Measurements from ENCODE around the gene MICAL2.

Gene MICAL2

DNA sequence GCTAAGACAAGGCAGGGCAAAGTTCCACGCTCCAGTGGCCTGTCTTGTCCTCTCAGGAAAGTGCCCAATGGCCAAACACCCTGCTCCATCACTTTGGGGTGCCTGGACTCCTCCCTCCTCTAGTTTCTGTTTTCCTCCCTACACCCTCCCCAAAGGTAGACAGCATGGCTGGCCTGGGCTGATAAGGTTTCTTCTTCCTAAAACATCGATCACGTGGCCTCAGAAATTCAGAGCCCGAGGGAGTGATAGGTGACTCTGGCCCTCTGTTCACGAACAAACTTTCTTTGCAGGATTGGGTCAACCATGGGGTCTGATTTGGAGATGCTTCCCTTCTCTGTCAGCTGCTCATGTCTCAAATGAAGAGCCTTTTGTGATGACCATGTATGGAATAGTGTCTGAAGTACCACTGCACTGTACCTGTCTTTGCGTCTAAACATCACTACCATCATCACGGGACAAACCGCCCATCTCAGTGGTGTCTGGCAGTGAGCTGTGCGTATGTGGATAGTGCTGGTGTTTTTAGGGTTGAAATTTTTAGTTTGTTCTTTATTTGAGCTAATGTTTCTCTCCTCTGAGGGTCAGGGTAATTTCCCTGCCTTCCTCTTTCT is 6.1 kb downstream of the MICAL2 start:
- in situ Hi-C loops (cut with MboI; ENCODE audit: low pct_unique_long_range_greater_than_20kb, low sequenced_read_pairs, unreplicated experiment): no loop called here
- no peak for DNase-seq (ENCODE audit: low spot score)
- TF ChIP-seq, protein P1, sequence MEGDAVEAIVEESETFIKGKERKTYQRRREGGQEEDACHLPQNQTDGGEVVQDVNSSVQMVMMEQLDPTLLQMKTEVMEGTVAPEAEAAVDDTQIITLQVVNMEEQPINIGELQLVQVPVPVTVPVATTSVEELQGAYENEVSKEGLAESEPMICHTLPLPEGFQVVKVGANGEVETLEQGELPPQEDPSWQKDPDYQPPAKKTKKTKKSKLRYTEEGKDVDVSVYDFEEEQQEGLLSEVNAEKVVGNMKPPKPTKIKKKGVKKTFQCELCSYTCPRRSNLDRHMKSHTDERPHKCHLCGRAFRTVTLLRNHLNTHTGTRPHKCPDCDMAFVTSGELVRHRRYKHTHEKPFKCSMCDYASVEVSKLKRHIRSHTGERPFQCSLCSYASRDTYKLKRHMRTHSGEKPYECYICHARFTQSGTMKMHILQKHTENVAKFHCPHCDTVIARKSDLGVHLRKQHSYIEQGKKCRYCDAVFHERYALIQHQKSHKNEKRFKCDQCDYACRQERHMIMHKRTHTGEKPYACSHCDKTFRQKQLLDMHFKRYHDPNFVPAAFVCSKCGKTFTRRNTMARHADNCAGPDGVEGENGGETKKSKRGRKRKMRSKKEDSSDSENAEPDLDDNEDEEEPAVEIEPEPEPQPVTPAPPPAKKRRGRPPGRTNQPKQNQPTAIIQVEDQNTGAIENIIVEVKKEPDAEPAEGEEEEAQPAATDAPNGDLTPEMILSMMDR (IDR thresholded peaks at IDR 0.05; ENCODE audit: extremely low read depth, insufficient read depth, missing control alignments): no peak

DNA sequence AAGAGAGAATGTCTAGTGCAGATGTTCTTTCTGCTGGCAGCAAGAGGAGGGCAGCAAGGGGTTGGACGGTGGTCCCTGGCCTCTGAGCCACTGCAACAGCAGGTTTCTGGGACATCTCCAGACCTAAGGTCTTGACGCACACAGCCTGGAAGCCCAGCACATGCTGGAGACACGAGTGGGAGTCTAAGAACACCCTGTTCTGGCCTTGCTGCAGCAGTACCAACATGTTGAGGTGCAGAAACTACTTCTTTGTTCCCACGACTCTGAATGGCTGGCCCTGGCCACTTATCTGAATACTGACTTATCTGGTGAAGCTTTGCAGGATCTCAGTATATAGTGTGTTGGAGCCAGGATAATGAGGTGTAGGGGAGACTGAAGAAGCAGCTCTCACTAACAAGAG is 6.8 kb downstream of the MICAL2 start:
- TF ChIP-seq, protein P1 (IDR thresholded peaks at IDR 0.05; ENCODE audit: extremely low read depth, insufficient read depth, missing control alignments): no peak
- in situ Hi-C loops (cut with MboI; ENCODE audit: low pct_unique_long_range_greater_than_20kb, low sequenced_read_pairs, unreplicated experiment): no loop called here
- no peak for DNase-seq (ENCODE audit: low spot score)

DNA sequence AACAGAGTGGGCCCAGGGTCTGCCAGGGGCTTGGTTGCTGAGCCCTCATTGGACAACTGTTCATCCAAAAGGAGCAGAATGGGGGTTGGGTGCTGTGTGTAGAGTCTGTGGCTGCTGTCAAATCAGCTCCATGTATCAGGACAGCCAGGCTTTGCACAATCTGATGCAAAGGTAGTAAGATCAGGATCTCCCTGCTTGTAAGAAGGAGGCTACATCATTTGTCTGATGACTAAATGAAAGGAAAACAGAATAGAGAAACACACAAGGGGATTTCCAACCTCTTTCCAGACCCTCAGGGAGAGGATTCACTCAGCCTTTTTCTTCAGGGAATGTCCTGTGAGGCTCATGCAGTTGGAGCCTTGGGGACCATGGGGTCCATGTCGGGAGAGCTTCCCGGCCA is 7.2 kb downstream of the MICAL2 start:
- TF ChIP-seq, protein P1 (IDR thresholded peaks at IDR 0.05; ENCODE audit: extremely low read depth, insufficient read depth, missing control alignments): no peak
- no peak for DNase-seq (ENCODE audit: low spot score)
- in situ Hi-C loops (cut with MboI; ENCODE audit: low pct_unique_long_range_greater_than_20kb, low sequenced_read_pairs, unreplicated experiment): no loop called here

DNA sequence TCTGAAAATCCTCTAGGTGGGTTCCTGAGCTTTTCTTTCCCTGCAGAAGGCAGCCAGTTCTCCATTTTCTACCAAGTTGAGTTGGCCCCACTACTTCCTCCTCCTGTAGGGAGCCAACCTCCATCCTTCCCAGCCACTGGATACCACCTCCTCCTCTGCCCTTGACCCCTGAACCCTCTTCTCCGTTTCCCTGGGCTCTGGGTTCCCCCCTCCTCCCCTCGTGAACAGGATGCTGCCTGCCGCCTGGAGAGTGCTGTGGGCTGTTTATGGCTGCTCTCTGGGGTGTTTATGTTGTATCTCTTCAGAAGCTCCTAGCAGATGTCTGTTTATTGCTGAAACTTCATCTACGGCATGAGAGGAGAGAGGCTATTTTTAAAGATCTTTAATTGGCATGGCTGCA is 8.6 kb downstream of the MICAL2 start:
- in situ Hi-C loops (cut with MboI; ENCODE audit: low pct_unique_long_range_greater_than_20kb, low sequenced_read_pairs, unreplicated experiment): no loop called here
- TF ChIP-seq, protein P1 (IDR thresholded peaks at IDR 0.05; ENCODE audit: extremely low read depth, insufficient read depth, missing control alignments): no peak
- no peak for DNase-seq (ENCODE audit: low spot score)

DNA sequence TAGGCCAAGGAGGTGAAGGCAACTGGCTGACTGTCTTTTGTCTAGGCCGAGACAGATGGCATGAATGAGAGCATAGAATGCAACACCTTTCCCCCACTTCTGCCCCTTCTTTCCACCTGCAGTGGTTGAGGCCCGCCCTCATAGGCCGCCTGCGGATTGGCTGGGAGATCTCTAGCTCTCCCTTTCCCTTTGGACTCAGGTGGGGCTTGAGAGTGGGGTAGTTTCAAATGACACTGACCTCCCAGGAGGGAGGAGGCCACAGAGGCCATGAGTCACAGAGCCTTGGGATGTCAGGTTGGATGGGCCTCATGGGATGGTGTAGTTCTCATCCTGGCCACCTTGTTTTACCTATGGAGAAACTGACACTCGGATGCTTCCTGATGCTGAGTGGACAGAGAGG is 9.1 kb downstream of the MICAL2 start:
- TF ChIP-seq, protein P1 (IDR thresholded peaks at IDR 0.05; ENCODE audit: extremely low read depth, insufficient read depth, missing control alignments): no peak
- no peak for DNase-seq (ENCODE audit: low spot score)
- in situ Hi-C loops (cut with MboI; ENCODE audit: low pct_unique_long_range_greater_than_20kb, low sequenced_read_pairs, unreplicated experiment): no loop called here

DNA sequence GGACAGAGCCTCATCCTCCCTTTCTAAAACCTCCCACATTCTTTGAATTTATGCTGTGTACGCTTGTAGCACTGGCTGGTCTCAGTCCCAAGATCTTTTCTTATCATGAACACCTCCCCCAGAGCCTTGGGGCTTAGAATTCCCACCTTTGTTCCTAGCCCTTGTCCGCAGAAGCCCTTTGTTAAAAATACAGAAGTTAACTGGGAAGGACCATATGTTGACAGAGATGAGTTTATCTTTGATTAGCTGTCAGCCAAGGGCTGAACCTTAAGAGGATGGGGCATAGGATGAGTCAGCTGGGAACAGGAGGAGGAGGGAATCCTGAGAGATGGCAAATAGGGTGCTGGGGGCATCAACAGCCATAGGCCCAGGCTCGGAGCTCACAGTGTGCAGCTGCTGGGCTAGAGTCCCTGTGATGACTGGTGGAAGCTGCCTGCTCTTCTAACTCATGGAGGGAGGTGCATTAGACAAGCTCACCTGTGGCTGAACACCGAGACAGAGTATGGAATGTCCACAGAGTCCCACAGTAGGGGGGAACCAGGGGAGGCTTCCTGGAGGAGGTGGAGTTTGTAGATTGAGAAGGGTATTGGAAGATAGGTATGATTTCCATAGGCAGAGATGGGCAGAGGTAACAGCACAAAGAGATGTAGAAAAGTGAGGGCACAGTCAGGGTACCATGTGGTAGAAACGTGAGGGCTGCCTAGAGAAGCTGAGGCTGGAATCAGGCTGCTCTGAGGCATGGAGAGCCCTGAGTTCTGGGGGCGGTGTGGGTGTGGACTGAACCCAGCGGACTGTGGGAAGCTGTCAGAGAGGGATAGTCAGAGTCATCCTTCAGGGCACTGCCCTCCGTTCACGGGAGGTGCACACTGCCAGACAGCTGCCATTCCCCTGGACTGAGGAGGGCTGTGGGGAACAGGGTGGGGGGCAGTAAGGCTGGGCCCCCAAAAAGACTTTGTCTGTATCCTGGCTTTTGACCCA is 9.9 kb downstream of the MICAL2 start:
- no peak for DNase-seq (ENCODE audit: low spot score)
- in situ Hi-C loops (cut with MboI; ENCODE audit: low pct_unique_long_range_greater_than_20kb, low sequenced_read_pairs, unreplicated experiment): no loop called here
- TF ChIP-seq, protein P1 (IDR thresholded peaks at IDR 0.05; ENCODE audit: extremely low read depth, insufficient read depth, missing control alignments): no peak

Data from GM13977 (cell line).